Psoas muscle (tissue), 8 donors: ENCODE measurements around the gene TIMP3. TPM values are rescaled to one million over a fixed set of nuclear protein-coding genes. Genes with fewer than 3 reads are reported as not detected.

Source experiments
- ATAC-seq, 4 donors: fragments of 200-7000 bp; cut with Tn5 transposase; one replicate each; pipeline ENCODE4 v1.9.1; 2020; ENCODE audit warnings: moderate library complexity in 3 of 4, mild to moderate bottlenecking in 2 of 4
- DNase-seq, 2 donors: peaks; one replicate each; pipeline ENCODE4 v3.0.0-alpha.2; 2020
- H3K27ac ChIP-seq: fragments of 200-600 bp; one replicate; pipeline ENCODE4 v1.8.0; 2022
- H3K27me3 ChIP-seq, 3 donors: fragments of 200-600 bp in 1 of 3; one replicate each; pipeline versions ENCODE4 v1.6.1 to v1.8.0; 2013 to 2022; ENCODE audit warnings: low read length in 2 of 3, mild to moderate bottlenecking in 2 of 3, moderate library complexity in 1 of 3; ENCODE audit not compliant: insufficient read depth in 3 of 3
- H3K36me3 ChIP-seq, 2 donors: fragments of 200-600 bp in 1 of 2; one replicate each; pipeline versions ENCODE4 v1.6.1 to v1.8.0; 2013 to 2022; ENCODE audit warnings: low read depth in 1 of 2, mild to moderate bottlenecking in 1 of 2, moderate library complexity in 1 of 2; ENCODE audit not compliant: insufficient read depth in 1 of 2
- H3K4me1 ChIP-seq: fragments of 200-600 bp; one replicate; pipeline ENCODE4 v1.8.0; 2022
- H3K4me3 ChIP-seq: fragments of 200-600 bp; one replicate; pipeline ENCODE4 v1.8.0; 2022; ENCODE audit warnings: mild to moderate bottlenecking
- H3K9me3 ChIP-seq: fragments of 200-600 bp; one replicate; pipeline ENCODE4 v1.8.0; 2022
- WGBS, 3 donors: extraction: QIAGEN DNeasy Blood & Tissue Kit; methylation state at CpG; one replicate each; pipeline versions ENCODE4 v1.1.6 to v1.1.7; 2013; 5-methylcytosine and 5-hydroxymethylcytosine counted together
- intact Hi-C, 2 donors: fragments of 100-400 bp; cut with DNase I; formaldehyde crosslinking; loops; one replicate each; pipeline versions ENCODE4 v1.11.0 to v1.14.2; 2022
- polyA plus RNA-seq, 3 donors: library from polyadenylated mRNA; stranded (reverse); fragments of 200-250 nt; gene quantifications; one replicate each; pipeline ENCODE4 v1.2.3, GENCODE V29; 2013
- total RNA-seq, 4 donors: library from RNA; stranded (reverse); fragmentation: NEBNext Ultra II Directional in 2 of 4; extraction: Animal tissue kit (Norgen Biotek cat#: 25700) in 2 of 4; gene quantifications; one replicate each; pipeline versions ENCODE4 v1.2.1 to v1.2.4, GENCODE V29; 2021 to 2023
- TF ChIP-seq, protein P1 (sequence below): fragments of 200-600 bp; IDR thresholded peaks from one replicate; pipeline ENCODE4 v1.8.0; 2022; ENCODE audit warnings: antibody characterized with exemption
- donor health status: healthy with polysubstance abuse.
- donor health status: DM: no; HTN: no; CAD: no; lungs with moderate emphysema.
- donor health status: Bipolar disorder and iron deficiency.
- donor health status: healthy.
- donor health status: DM: yes; HTN: yes; CAD: no.
- donor health status: DM: no; HTN: no; CAD: no.
- donor health status: DM: no; HTN: no; CAD: no.
- donor health status: DM: yes; HTN: yes; CAD: no.

Gene TIMP3
- total and polyA plus RNA-seq, 7 donors: 58.6 to 160 (median 70.7) TPM

DNA sequence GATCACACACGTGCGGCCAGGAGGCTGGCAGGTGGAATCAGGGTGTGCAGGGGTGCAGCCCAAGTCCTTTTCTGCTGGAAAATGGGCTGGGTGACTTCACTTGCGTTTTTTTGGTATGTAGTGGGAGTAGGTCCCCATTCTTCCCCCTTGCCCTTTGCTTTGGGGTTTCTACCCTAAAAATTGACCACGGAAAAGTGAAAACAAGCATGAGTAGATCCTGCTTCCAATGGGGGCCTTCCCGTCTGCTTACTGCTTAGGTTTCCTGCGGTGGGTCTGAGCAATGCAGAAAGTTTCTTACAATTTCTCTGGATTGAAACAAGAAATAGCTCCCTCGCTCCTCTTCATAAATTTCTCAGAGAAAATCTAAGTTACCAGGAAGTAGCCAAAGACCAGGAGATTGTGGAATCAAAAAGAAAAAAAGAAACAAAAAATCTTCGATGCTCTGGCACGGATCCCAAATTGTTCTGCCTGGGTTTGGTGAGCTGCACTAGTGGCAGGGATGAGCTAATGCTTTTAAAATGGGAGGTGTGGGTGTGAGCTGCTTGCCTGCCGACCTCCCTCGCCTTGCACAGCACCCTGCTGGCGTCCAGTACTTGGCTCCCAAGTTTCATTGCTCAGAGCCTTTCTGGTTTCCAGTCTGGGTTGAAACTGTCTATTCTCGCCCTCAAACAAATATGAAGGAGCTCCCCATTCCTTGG lies 2.4 kb downstream of the TIMP3 start:
- 41 to 47% (median 44%) methylated on average over 13 of the region's 13 CpGs for WGBS, 3 donors
- H3K4me1 ChIP-seq: peaks cover 4% of the 10 kb centered on the region
- H3K4me3 ChIP-seq: peak overlapping the region; percentile 78
- H3K27ac ChIP-seq: peak overlapping the region; percentile 71
- no peaks in the 10 kb centered on the region for H3K9me3 ChIP-seq
- DNase-seq (no peak), ATAC-seq (no peak)
- TF ChIP-seq, protein P1, sequence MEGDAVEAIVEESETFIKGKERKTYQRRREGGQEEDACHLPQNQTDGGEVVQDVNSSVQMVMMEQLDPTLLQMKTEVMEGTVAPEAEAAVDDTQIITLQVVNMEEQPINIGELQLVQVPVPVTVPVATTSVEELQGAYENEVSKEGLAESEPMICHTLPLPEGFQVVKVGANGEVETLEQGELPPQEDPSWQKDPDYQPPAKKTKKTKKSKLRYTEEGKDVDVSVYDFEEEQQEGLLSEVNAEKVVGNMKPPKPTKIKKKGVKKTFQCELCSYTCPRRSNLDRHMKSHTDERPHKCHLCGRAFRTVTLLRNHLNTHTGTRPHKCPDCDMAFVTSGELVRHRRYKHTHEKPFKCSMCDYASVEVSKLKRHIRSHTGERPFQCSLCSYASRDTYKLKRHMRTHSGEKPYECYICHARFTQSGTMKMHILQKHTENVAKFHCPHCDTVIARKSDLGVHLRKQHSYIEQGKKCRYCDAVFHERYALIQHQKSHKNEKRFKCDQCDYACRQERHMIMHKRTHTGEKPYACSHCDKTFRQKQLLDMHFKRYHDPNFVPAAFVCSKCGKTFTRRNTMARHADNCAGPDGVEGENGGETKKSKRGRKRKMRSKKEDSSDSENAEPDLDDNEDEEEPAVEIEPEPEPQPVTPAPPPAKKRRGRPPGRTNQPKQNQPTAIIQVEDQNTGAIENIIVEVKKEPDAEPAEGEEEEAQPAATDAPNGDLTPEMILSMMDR: no peak
- intact Hi-C loops: no loop called here
- H3K36me3 ChIP-seq: no peaks in the 10 kb centered on the region
- H3K27me3 ChIP-seq: peaks cover 0 to 45% (median 5%) of the 10 kb centered on the region in 3 donors

DNA sequence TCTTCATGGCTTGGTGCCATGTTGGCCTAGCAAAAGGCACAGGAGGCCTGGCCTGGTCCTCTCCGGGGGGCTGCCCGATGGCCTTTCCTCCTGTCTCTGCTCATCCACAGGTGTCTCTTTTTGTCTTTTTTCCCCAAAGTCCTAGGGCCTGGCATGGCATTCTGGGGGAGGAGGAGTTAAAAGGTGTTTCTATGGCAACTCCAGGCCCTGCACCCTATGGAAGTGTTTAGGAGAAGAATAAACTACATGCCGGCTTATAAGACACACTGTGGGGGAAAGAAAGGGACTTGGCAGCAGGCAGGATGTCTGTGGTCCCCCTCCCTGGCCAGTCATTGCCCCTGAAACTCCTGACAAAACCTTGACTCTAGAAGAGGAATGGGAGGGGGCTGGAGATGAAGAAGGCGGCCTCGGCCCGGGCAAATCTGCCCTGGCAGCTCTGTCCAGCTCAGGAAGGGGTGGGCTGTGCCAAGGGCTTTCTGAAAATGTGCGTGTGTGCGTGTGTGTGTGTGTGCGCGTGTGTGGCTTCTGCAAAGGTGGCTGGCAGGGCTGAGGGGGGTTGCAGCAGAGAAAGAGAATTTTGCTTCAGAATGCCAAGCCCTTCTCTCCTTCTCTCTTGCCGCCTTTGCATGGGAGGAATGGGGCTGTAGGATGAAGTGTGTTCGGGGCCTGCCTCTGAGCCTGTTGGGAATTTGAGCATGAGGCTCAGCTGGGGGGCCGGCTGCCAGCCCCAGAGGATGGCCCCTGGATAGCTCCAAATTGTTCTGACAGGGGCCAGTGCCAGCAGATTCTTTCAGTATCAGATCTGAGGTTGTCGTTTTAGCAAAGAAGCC lies 3.2 kb downstream of the TIMP3 start:
- no peaks in the 10 kb centered on the region for H3K9me3 ChIP-seq
- H3K27ac ChIP-seq: peak overlapping the region; percentile 71
- DNase-seq (no peak), ATAC-seq (no peak)
- TF ChIP-seq, protein P1: no peak
- no peaks in the 10 kb centered on the region for H3K36me3 ChIP-seq
- peak overlapping the region; percentile 78 for H3K4me3 ChIP-seq
- peaks cover 11% of the 10 kb centered on the region for H3K4me1 ChIP-seq
- 39 to 63% (median 44%) methylated on average over 14 of the region's 14 CpGs for WGBS, 3 donors
- peaks cover 0 to 38% (median 4%) of the 10 kb centered on the region in 3 donors for H3K27me3 ChIP-seq
- intact Hi-C loops: no loop called here

DNA sequence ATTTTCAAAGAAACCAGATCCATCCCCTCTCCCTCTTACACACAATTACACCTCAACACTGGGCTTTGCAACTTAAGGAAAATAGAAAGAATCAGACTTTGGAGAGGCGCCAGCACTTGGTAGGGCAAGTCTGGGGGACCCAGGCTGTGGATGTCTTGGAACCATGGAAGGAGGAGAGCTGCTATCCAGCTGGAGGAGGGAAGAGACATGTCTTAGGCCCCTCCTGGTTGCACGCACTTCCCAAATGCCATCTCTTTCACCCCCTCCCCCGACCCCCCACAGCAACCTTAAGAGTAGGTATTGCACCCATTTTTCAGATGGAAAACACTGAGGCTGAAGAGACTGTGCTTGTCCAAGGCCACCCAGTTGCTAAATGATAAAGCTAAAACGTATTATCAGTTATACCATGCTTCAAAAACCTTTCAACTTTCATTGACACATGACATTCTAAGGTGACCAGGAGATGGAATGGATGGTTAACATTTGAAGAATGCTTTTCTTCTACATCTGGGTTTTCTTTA lies 3.9 kb downstream of the TIMP3 start:
- WGBS, 3 donors: 85 to 91% (median 87%) methylated on average over 4 of the region's 4 CpGs
- Histone ChIP-seq H3K27me3 (peaks cover 0 to 38% (median 4%) of the 10 kb centered on the region in 3 donors), H3K36me3 (no peaks in the 10 kb centered on the region), H3K4me3 (peak overlapping the region; percentile 78), H3K4me1 (peaks cover 15% of the 10 kb centered on the region), H3K27ac (no peak overlapping the region), H3K9me3 (no peaks in the 10 kb centered on the region)
- TF ChIP-seq, protein P1: no peak
- intact Hi-C loops: no loop called here
- no peak for ATAC-seq
- no peak for DNase-seq

DNA sequence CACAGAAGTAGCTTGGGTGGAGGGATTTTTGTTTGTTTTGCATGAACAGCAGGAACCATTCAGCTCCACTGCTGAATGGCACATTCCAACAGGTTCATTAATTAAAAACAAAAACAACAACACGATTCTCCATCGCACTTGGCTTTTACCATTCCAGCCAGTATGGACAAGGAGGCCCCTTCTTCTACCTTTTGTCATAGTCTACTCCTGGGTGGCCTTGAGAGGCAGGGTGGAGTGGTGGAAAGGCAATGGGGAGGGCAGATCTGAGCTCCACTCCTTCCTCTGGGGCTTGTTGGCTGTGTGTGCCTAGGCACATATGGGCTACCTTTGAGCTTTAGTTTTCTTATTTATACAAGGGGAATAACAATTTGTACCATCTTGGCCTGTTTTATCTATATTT lies 4.8 kb downstream of the TIMP3 start:
- Histone ChIP-seq H3K27ac (no peak overlapping the region), H3K9me3 (no peaks in the 10 kb centered on the region), H3K27me3 (peaks cover 0 to 30% (median 4%) of the 10 kb centered on the region in 3 donors), H3K36me3 (no peaks in the 10 kb centered on the region), H3K4me1 (peaks cover 15% of the 10 kb centered on the region), H3K4me3 (no peak overlapping the region)
- intact Hi-C loops: no loop called here
- DNase-seq (no peak), ATAC-seq (no peak)
- TF ChIP-seq, protein P1: no peak
- 49 to 78% (median 71%) methylated on average over 2 of the region's 2 CpGs for WGBS, 3 donors
